Prostate gland (tissue), 2 donors: ENCODE results near the gene KIAA1671. TPM values are rescaled to one million over a fixed set of nuclear protein-coding genes. Genes with fewer than 3 reads are reported as not detected.

Source experiments
- DNase-seq: peaks from one replicate; pipeline ENCODE4 v3.0.0-alpha.2; 2019; ENCODE audit warnings: low spot score
- H3K27ac ChIP-seq, 2 donors: fragments of 200-600 bp; sonication (generic); 2 replicates each; pipeline ENCODE4 v1.5.1; 2017 to 2019
- H3K27me3 ChIP-seq: fragments of 200-600 bp; sonication (generic); replicated peaks from 2 replicates; pipeline ENCODE4 v1.5.1; 2019; ENCODE audit not compliant: insufficient read depth
- H3K36me3 ChIP-seq, 2 donors: fragments of 200-600 bp; sonication (generic); 1 replicate in 1 of 2; 2 replicates in 1 of 2; pipeline versions ENCODE4 v1.5.1 to v1.8.1; 2017 to 2019
- H3K4me1 ChIP-seq: fragments of 200-600 bp; sonication (generic); replicated peaks from 2 replicates; pipeline ENCODE4 v1.5.1; 2019
- H3K4me3 ChIP-seq, 2 donors: fragments of 200-600 bp; sonication (generic); 2 replicates each; pipeline ENCODE4 v1.5.1; 2017 to 2019
- H3K9me3 ChIP-seq: fragments of 200-600 bp; sonication (generic); 2 replicates; pipeline ENCODE4 v1.5.1; 2017
- POLR2A ChIP-seq: fragments of 450-650 bp; IDR thresholded peaks from one replicate; pipeline ENCODE4 v1.6.1; 2016; ENCODE audit warnings: antibody characterized with exemption, mild to moderate bottlenecking
- POLR2AphosphoS5 ChIP-seq: sonication (generic); formaldehyde crosslinking; IDR thresholded peaks from one replicate; pipeline ENCODE4 v1.6.1; 2017; ENCODE audit warnings: antibody characterized with exemption
- WGBS: methylation state at CpG from one replicate; pipeline ENCODE4 v1.1.5; 2018; 5-methylcytosine and 5-hydroxymethylcytosine counted together
- intact Hi-C: fragments of 100-400 bp; cut with DNase I; formaldehyde crosslinking; loops from one replicate; pipeline ENCODE4 v1.14.2; 2022
- total RNA-seq, 2 donors: library from RNA; depleted of rRNA; stranded (reverse); fragments of >200 nt; gene quantifications; one replicate each; pipeline ENCODE4 v1.1.0, GENCODE V29; 2016
- TF ChIP-seq, protein P1 (sequence below), 4 experiments: fragments of 200-600 bp in 2 of 4; fragments of 450-650 bp in 2 of 4; sonication (generic) in 2 of 4; IDR thresholded peaks; 1 replicate in 3 of 4; 2 replicates in 1 of 4; pipeline ENCODE4 v1.5.1; 2016 to 2019; ENCODE audit warnings: antibody characterized with exemption in 4 of 4, mild to moderate bottlenecking in 2 of 4, moderate library complexity in 2 of 4

KIAA1671 gene
- total RNA-seq, 2 donors from 2014 or later = 44.8 to 53.1 TPM

DNA sequence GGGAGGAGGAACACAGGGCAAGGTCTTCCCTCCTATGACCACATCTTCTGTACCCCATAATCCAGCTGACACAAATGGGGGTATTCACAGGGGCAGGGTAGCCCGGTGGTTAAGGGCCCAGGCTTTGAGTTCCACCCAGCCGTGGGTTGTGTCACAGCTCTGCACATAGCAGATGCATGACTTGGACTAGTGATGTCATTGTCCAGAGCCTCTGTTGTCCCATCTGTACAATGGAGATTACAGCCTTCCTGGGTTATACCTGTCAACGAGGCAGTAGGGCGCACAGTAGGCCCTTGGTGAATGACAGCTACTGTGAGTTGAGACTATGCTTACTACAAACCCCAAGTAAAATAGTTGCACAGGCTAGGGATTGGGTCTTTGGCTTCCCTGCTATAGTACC is 147.9 kb downstream of the KIAA1671 start:
- Histone ChIP-seq H3K9me3 (no peaks in the 10 kb centered on the region), H3K27ac (no peak overlapping the region), H3K36me3 (no peaks in the 10 kb centered on the region), H3K27me3 (no peaks in the 10 kb centered on the region), H3K4me3 (no peak overlapping the region), H3K4me1 (no peaks in the 10 kb centered on the region)
- TF ChIP-seq, protein P1, sequence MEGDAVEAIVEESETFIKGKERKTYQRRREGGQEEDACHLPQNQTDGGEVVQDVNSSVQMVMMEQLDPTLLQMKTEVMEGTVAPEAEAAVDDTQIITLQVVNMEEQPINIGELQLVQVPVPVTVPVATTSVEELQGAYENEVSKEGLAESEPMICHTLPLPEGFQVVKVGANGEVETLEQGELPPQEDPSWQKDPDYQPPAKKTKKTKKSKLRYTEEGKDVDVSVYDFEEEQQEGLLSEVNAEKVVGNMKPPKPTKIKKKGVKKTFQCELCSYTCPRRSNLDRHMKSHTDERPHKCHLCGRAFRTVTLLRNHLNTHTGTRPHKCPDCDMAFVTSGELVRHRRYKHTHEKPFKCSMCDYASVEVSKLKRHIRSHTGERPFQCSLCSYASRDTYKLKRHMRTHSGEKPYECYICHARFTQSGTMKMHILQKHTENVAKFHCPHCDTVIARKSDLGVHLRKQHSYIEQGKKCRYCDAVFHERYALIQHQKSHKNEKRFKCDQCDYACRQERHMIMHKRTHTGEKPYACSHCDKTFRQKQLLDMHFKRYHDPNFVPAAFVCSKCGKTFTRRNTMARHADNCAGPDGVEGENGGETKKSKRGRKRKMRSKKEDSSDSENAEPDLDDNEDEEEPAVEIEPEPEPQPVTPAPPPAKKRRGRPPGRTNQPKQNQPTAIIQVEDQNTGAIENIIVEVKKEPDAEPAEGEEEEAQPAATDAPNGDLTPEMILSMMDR (IDR thresholded peaks at IDR 0.05) = no peak
- TF ChIP-seq POLR2AphosphoS5 = no peak
- no peak for TF ChIP-seq POLR2A
- 95% methylated on average over 4 of the region's 4 CpGs for WGBS
- no peak for DNase-seq
- intact Hi-C loops = no loop called here

DNA sequence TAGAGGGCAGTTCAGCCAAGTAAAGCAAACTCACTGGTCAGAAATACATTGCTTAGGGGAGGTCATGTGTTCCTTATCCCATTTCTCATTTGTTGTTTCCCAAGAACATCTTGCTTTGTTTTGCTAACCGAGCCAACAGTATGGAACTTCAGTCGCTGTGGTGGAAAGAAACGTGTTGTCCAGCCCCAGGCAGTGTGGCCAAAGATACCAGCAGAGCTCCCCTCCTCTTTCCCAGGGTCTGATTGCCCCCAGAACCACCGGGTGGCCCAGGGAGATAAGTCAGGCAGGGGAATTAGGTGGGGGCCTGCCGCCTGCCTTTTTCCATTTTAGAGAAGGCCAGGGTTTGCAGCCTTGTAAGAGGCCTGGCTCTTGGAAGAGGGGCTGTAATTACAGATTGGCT is 148.4 kb downstream of the KIAA1671 start:
- no peak overlapping the region for H3K4me3 ChIP-seq
- no peaks in the 10 kb centered on the region for H3K27me3 ChIP-seq
- no peaks in the 10 kb centered on the region for H3K4me1 ChIP-seq
- intact Hi-C loops = no loop called here
- no peaks in the 10 kb centered on the region for H3K36me3 ChIP-seq
- no peaks in the 10 kb centered on the region for H3K9me3 ChIP-seq
- no peak overlapping the region for H3K27ac ChIP-seq
- 50% methylated on average over 5 of the region's 5 CpGs for WGBS
- no peak for DNase-seq
- TF ChIP-seq, protein P1 (IDR thresholded peaks at IDR 0.05) = no peak
- no peak for TF ChIP-seq POLR2AphosphoS5

DNA sequence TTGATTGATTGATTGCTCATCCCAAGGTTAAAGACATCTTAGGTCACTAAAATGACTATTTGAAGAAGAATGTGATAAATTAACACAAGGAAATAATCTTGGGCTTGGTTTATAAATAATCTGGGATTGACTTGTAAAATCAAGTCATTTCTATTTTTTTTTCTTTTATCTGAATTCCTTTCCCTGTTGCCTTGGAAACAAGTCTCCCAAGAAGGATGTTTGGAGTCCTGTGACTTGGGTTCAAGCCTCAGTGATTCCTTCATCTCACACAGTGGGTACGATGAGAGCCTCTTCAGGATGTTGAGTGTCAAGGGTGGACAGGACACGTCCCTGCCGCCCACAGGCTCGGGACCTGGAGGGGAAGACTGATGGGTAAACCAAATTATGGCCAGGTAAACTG is 149.0 kb downstream of the KIAA1671 start:
- intact Hi-C loops = no loop called here
- H3K27me3 ChIP-seq = no peaks in the 10 kb centered on the region
- no peaks in the 10 kb centered on the region for H3K4me1 ChIP-seq
- WGBS = 85% methylated on average over 4 of the region's 4 CpGs
- TF ChIP-seq, protein P1 (IDR thresholded peaks at IDR 0.05) = no peak
- no peak for TF ChIP-seq POLR2AphosphoS5
- no peak for TF ChIP-seq POLR2A
- H3K9me3 ChIP-seq = no peaks in the 10 kb centered on the region
- H3K27ac ChIP-seq = no peak overlapping the region
- no peak overlapping the region for H3K4me3 ChIP-seq
- no peak for DNase-seq
- H3K36me3 ChIP-seq = no peaks in the 10 kb centered on the region

DNA sequence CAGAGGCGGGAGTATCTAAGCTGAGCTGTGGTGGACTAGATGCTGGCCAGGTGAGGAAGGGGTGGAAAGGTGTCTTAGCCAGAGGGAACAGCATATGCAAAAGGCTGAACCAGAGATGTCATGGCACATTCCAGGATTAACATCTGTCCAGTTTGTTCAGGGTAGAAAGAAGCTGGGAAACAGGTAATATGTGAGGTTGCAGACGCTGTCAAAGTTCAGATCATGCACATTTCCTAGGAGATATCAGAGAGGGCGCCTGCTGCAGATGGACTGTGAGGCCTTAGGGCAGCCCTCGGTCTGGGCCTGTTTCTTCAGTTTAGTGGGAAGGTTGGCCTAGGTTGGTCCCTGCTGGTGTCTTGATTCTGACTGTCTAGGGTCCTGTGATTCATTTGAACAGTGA is 149.5 kb downstream of the KIAA1671 start:
- TF ChIP-seq POLR2AphosphoS5 (no peak), POLR2A (no peak)
- TF ChIP-seq, protein P1 (IDR thresholded peaks at IDR 0.05) = no peak
- no peaks in the 10 kb centered on the region for H3K36me3 ChIP-seq
- no peaks in the 10 kb centered on the region for H3K4me1 ChIP-seq
- H3K27me3 ChIP-seq = no peaks in the 10 kb centered on the region
- H3K27ac ChIP-seq = no peak overlapping the region
- intact Hi-C loops = no loop called here
- DNase-seq = no peak
- no peaks in the 10 kb centered on the region for H3K9me3 ChIP-seq
- 98% methylated on average over 4 of the region's 4 CpGs for WGBS
- H3K4me3 ChIP-seq = no peak overlapping the region

DNA sequence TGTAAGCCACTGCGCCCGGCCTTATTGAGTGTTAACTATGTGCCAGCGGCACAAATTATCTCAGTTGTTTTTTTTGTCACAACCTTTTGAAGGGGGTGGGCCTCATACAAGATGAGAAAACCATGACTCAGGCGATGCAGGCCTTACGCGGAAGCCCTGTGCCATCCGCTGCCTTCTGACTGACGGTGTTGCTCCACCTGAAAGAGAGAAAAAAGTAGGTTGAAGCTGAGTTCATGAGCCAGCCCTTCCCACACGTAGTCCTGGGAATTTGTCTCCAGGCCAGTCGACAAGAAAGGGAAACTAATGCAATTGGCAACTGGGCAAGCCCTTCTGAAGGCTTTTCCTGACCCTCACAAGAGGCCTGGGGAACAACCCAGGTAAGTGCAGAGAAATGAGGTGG is 150.2 kb downstream of the KIAA1671 start:
- 82% methylated on average over 10 of the region's 10 CpGs for WGBS

More for the DNA sequence above, 150.2 kb downstream of the KIAA1671 start:
- no peaks in the 10 kb centered on the region for H3K27me3 ChIP-seq
- no peaks in the 10 kb centered on the region for H3K36me3 ChIP-seq
- no peak overlapping the region for H3K4me3 ChIP-seq
- H3K27ac ChIP-seq = no peak overlapping the region
- H3K4me1 ChIP-seq = no peaks in the 10 kb centered on the region
- DNase-seq = no peak
- intact Hi-C loops = no loop called here
- TF ChIP-seq, protein P1 (IDR thresholded peaks at IDR 0.05) = no peak
- TF ChIP-seq POLR2A (no peak), POLR2AphosphoS5 (no peak)
- H3K9me3 ChIP-seq = no peaks in the 10 kb centered on the region
